Astrocyte (in vitro differentiated cells and primary cell): ENCODE measurements around the gene PLEKHO1. TPM values are rescaled to one million over a fixed set of nuclear protein-coding genes. Genes with fewer than 3 reads are reported as not detected.

Experiments used
- DNase-seq: peaks from one replicate; pipeline ENCODE4 v3.0.0-alpha.2; 2010; ENCODE audit warnings: low read depth
- FAIRE-seq: peaks from 2 replicates; lab custom pipeline; 2011; peaks lifted over from hg19 to GRCh38; lab: Jason Lieb, UNC
- H2AFZ ChIP-seq: 2 replicates; pipeline ENCODE4 v1.6.0; 2012; ENCODE audit warnings: low read depth, low read length, inconsistent platforms
- H3K27ac ChIP-seq: 2 replicates; pipeline ENCODE4 v1.5.1; 2011; ENCODE audit warnings: low read depth, low read length, inconsistent platforms
- H3K27me3 ChIP-seq: 2 replicates; pipeline ENCODE4 v1.6.0; 2011; ENCODE audit warnings: low read length, inconsistent platforms; ENCODE audit not compliant: insufficient read depth
- H3K36me3 ChIP-seq: 2 replicates; pipeline ENCODE4 v1.5.1; 2011; ENCODE audit warnings: low read length, inconsistent platforms; ENCODE audit not compliant: insufficient read depth
- H3K4me1 ChIP-seq: 2 replicates; pipeline ENCODE4 v1.5.1; 2011; ENCODE audit warnings: low read length, inconsistent platforms; ENCODE audit not compliant: insufficient read depth
- H3K4me2 ChIP-seq: 2 replicates; pipeline ENCODE4 v1.6.0; 2012; ENCODE audit warnings: low read length, inconsistent platforms
- H3K4me3 ChIP-seq: 2 replicates; pipeline ENCODE4 v1.5.1; 2011; ENCODE audit warnings: low read depth, mild to moderate bottlenecking, low read length, inconsistent platforms; ENCODE audit not compliant: insufficient read depth
- H3K79me2 ChIP-seq: 2 replicates; pipeline ENCODE4 v1.6.0; 2012; ENCODE audit warnings: mild to moderate bottlenecking, low read length, inconsistent platforms; ENCODE audit not compliant: insufficient read depth
- H3K9ac ChIP-seq: 2 replicates; pipeline ENCODE4 v1.6.0; 2012; ENCODE audit warnings: mild to moderate bottlenecking, low read length, inconsistent platforms
- H3K9me3 ChIP-seq: 2 replicates; pipeline ENCODE4 v1.5.1; 2012; ENCODE audit warnings: low read depth, mild to moderate bottlenecking, low read length, inconsistent platforms; ENCODE audit not compliant: insufficient read depth
- H4K20me1 ChIP-seq: 2 replicates; pipeline ENCODE4 v1.6.0; 2012; ENCODE audit warnings: low read length, inconsistent platforms; ENCODE audit not compliant: insufficient read depth
- H3K27ac Mint-ChIP-seq: one replicate; pipeline ENCODE4 v1.8.0; 2021; ENCODE audit warnings: mild to moderate bottlenecking, mixed read lengths; ENCODE audit not compliant: unreplicated experiment
- H3K27me3 Mint-ChIP-seq: one replicate; pipeline ENCODE4 v1.8.0; 2021; ENCODE audit warnings: low read depth, mixed read lengths; ENCODE audit not compliant: unreplicated experiment
- H3K36me3 Mint-ChIP-seq: one replicate; pipeline ENCODE4 v1.8.0; 2021; ENCODE audit warnings: low read depth, mixed read lengths; ENCODE audit not compliant: unreplicated experiment
- H3K4me1 Mint-ChIP-seq: one replicate; pipeline ENCODE4 v1.8.0; 2021; ENCODE audit warnings: low read depth, mixed read lengths; ENCODE audit not compliant: unreplicated experiment
- H3K4me3 Mint-ChIP-seq: one replicate; pipeline ENCODE4 v1.8.0; 2021; ENCODE audit warnings: mild to moderate bottlenecking, moderate library complexity, mixed read lengths; ENCODE audit not compliant: unreplicated experiment
- H3K9me3 Mint-ChIP-seq: one replicate; pipeline ENCODE4 v1.8.0; 2021; ENCODE audit warnings: mild to moderate bottlenecking, mixed read lengths; ENCODE audit not compliant: unreplicated experiment
- EZH2 ChIP-seq: IDR thresholded peaks from 2 replicates; pipeline ENCODE4 v1.6.1; 2012; ENCODE audit warnings: mild to moderate bottlenecking, low read length, inconsistent platforms; ENCODE audit not compliant: insufficient read depth
- total RNA-seq: library from RNA; stranded (reverse); gene quantifications from 2 replicates; pipeline ENCODE4 v1.2.1, GENCODE V29; 2021
- TF ChIP-seq, protein P1 (sequence below): IDR thresholded peaks from 2 replicates; pipeline ENCODE4 v1.5.1; 2011; ENCODE audit warnings: low read depth, mild to moderate bottlenecking, inconsistent platforms, low read length, moderate library complexity; ENCODE audit not compliant: insufficient read depth

PLEKHO1 gene
- total RNA-seq, 1 donor from 2014 or later, result 63.7 TPM

DNA sequence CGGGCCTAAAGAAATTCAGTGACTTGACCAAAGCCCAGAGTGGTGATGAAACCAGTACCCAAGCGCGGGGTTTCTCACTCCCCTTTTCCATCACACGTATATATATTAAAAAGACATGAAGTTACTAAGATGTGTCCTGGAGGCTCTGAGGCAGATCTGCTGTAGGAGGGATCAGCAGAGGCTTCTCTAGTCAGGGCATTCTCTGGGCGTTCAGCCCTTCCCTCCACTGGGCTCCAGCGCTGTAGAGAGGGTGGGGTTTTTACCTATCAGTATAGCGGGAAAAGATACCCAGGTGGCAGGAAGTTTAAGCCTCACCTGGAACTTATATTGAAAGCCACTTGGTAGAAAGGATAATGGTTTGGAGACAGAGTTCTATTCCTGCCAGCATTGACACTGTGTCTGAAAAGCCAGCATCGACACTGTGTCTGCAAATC, 862 bp upstream of the PLEKHO1 start:
- TF ChIP-seq, protein P1, sequence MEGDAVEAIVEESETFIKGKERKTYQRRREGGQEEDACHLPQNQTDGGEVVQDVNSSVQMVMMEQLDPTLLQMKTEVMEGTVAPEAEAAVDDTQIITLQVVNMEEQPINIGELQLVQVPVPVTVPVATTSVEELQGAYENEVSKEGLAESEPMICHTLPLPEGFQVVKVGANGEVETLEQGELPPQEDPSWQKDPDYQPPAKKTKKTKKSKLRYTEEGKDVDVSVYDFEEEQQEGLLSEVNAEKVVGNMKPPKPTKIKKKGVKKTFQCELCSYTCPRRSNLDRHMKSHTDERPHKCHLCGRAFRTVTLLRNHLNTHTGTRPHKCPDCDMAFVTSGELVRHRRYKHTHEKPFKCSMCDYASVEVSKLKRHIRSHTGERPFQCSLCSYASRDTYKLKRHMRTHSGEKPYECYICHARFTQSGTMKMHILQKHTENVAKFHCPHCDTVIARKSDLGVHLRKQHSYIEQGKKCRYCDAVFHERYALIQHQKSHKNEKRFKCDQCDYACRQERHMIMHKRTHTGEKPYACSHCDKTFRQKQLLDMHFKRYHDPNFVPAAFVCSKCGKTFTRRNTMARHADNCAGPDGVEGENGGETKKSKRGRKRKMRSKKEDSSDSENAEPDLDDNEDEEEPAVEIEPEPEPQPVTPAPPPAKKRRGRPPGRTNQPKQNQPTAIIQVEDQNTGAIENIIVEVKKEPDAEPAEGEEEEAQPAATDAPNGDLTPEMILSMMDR, result no peak
- no peak for TF ChIP-seq EZH2
- H3K27me3 Mint-ChIP-seq, result no peaks in the 10 kb centered on the region
- H3K4me2 ChIP-seq, result peak overlapping the region; percentile 99
- H3K4me1 Mint-ChIP-seq, result peaks cover 26% of the 10 kb centered on the region
- peak overlapping the region; percentile 83 for H3K27ac ChIP-seq
- H4K20me1 ChIP-seq, result peaks cover 29% of the 10 kb centered on the region
- H3K79me2 ChIP-seq, result peaks cover 42% of the 10 kb centered on the region
- peaks cover 7% of the 10 kb centered on the region for H3K36me3 ChIP-seq
- no peaks in the 10 kb centered on the region for H3K9me3 ChIP-seq
- peaks cover 35% of the 10 kb centered on the region for H3K4me1 ChIP-seq
- DNase-seq (no peak), FAIRE-seq (no peak)
- no peaks in the 10 kb centered on the region for H3K27me3 ChIP-seq
- peak overlapping the region; percentile 88 for H3K9ac ChIP-seq
- H3K36me3 Mint-ChIP-seq, result peaks cover 6% of the 10 kb centered on the region
- peaks cover 2% of the 10 kb centered on the region for H3K9me3 Mint-ChIP-seq
- peak overlapping the region; percentile 83 for H3K27ac Mint-ChIP-seq
- peak overlapping the region; percentile 65 for H2AFZ ChIP-seq
- H3K4me3 Mint-ChIP-seq, result peak overlapping the region; percentile 90
- peak overlapping the region; percentile 89 for H3K4me3 ChIP-seq

DNA sequence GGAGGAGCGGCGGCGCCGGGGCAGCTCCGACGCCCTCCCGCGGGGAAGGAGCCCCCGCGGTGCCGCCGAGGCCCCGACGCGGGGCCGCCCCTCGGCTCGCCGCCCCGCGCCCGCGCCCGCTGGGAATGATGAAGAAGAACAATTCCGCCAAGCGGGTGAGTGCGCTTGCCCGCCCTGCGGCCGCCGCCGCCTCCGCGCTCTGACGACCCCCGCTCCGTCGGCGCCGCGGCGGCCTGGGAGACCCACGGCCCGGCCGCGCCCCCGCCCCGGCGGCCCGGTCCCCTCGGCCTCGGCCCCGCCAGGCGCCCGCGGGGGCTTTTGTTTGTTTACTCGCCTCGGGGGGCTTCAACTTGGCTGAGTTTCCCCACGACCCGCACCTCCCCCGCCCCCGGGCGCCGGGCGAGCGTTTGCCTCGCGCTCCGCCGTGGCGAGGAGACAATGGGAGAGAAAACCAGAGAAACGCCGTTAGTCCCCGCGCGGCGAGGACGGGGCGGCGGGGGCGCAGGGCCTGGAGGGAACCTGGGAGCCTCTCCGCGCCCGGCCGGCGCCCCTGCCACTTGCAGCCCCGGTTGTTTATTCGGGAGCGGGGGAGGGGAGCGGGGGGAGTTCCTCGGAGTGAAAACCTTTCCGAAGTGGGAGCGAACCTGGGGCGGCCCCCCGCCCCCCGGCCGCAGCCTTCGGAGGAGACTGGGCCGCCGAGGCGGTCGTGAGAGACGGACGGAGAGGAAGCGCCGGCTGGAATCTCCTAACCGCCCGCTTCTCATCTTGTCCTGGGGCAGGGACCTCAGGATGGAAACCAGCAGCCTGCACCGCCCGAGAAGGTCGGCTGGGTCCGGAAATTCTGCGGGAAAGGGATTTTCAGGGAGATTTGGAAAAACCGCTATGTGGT, 661 bp downstream of the PLEKHO1 start:
- Histone ChIP-seq H2AFZ (no peak overlapping the region), H3K4me1 (peaks cover 47% of the 10 kb centered on the region), H3K9me3 (no peaks in the 10 kb centered on the region), H3K9ac (peak overlapping the region; percentile 88), H3K27me3 (no peaks in the 10 kb centered on the region), H3K27ac (peak overlapping the region; percentile 83), H4K20me1 (peaks cover 44% of the 10 kb centered on the region), H3K4me2 (peak overlapping the region; percentile 99), H3K79me2 (peaks cover 57% of the 10 kb centered on the region), H3K36me3 (peaks cover 21% of the 10 kb centered on the region), H3K4me3 (peak overlapping the region; percentile 89)
- H3K36me3 Mint-ChIP-seq, result peaks cover 13% of the 10 kb centered on the region
- DNase-seq, result no peak
- TF ChIP-seq, protein P1, result no peak
- no peak for TF ChIP-seq EZH2
- peak overlapping the region; percentile 97 for H3K4me3 Mint-ChIP-seq
- no peaks in the 10 kb centered on the region for H3K27me3 Mint-ChIP-seq
- H3K4me1 Mint-ChIP-seq, result peaks cover 35% of the 10 kb centered on the region
- no peak for FAIRE-seq
- H3K9me3 Mint-ChIP-seq, result no peaks in the 10 kb centered on the region
- H3K27ac Mint-ChIP-seq, result peak overlapping the region; percentile 83
